ENCODE measurements around the gene NOLC1. TPM values are rescaled to one million over a fixed set of nuclear protein-coding genes. Genes with fewer than 3 reads are reported as not detected.

NOLC1 gene
- 180 to 198 TPM (median 191 TPM) in 5 replicates for total RNA-seq (2022; extraction: Qiagen RNA extraction; ENCODE audit: low read depth)

DNA sequence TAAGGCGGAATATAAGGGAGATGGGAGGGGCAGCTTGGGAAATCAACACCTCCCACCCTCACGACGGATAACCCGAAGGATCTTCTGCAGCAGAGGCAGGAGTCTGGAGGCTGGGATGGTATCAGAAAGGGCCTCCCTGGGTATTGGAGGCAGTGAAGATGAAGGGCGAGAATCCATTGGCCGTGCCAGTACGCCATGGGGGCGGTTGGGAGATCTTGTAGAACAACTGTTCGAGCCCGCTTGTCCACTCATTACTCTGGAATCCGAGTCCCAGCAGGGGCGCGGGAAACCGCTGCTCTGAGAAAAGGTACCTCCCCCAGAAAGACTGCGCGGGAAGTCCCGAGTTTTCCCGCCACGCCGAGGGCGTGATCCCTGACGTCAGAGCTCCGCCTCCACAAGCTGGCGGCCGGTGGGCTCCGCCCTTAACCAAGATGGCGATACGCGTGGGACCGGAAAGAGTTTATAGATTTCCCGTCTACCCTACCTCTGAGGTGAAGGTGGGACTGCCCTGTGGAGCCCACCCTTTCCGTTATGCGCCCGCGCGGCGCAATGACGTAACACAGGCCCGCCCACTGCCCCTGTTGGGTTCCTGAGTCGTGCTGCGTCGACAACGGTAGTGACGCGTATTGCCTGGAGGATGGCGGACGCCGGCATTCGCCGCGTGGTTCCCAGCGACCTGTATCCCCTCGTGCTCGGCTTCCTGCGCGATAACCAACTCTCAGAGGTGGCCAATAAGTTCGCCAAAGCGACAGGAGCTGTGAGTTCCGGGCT lies at the start of gene NOLC1:
Gene NOLC1 (plus strand): TSS at position 616 of the 771 bp plus-strand sequence. CDS start 22 bp downstream, at position 638.

DNA sequence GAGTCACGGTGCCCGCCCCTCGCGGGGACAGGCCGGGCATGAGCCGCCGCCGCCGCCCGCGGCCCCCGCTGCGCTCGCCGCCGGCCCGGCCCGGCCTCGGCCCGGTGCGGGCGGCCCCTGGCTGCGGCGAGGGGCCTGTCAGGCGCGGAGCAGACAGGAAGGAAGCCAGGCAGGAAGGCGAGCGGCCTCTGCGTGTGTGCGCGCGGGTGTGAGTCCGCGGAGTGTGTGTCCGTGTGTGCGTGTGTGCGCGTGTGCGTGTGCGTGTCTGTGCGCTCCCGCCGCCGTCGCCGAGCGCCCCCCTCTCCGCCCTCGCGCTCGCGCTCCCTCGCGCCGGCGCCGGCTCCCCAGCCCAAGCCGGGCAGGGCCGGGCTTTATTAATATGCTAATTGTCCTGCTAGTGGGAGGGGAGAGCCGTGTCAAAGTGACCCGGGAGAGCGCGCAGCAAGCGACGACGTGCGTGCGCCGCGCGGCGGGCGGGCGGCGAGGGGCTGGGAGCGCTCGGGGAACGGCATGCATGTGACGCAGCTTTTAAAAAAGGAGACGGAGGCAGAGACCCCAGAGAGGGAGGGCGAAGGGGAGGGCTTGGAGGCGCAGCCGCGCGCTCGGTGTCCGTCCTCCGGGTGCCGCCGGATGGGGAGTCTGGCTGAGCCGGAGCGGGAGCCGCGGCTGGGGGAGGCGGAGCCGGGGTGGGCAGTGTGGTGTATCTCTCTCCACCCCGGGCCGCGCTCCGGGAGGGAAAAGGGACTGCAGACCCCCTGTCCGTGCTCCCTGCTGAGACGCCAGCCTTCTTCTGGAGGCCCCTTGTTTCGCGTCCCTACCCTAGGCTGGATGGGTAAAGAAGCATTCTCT lies 31.8 kb upstream of the NOLC1 start, which contains the start of gene LDB1:
Gene LDB1 (minus strand): TSS at position 227 of the 849 bp plus-strand sequence. CDS start 258 bp downstream, outside the sequence.

DNA sequence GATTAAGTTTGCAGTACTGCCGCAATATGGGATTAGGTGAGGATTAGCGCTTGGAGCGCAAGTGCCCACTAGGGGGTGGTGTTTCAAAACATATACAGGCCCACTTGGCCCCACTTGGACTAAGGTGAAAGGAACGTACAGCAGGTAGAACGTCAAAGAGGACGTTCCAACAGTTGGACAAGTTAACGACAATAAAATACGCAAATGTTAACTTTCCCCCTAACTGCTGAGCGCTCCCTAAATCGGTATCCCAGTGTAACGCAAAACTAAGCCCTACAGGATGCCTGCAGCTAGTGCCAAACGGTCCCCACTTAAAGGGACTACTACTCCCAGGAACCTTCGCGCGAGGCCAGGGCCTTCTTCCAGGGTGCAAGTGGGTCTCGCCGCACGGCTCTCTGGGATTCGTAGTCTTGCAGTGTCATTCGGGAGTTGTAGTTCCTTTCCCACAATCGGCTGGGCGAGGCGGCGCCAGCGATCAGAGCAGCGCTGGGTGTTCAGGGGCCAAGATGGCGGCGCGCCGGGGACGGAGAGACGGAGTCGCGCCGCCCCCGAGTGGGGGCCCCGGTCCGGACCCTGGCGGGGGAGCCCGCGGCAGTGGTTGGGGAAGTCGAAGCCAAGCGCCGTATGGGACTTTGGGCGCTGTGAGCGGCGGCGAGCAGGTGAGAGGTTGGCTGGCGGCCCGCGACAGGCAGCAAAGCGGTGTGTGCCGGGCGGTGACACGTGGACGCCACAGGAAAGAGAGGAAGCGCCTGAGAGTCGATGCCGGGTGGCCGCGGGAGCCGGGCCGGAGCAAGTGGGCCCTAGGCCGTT lies 19.4 kb upstream of the NOLC1 start, which contains the start of gene PPRC1:
Gene PPRC1 (plus strand): TSS at position 478 of the 810 bp plus-strand sequence. CDS start 29 bp downstream, at position 507.

Other genes starting within 250 kb of the NOLC1 start
- gene ARMH3, start 96.2 kb upstream of the NOLC1 start, total RNA-seq (2022; extraction: Qiagen RNA extraction; ENCODE audit: low read depth) = 11.4 to 12.6 TPM (median 12.1 TPM) in 5 replicates
- gene HPS6, start 87.0 kb upstream of the NOLC1 start, total RNA-seq (2022; extraction: Qiagen RNA extraction; ENCODE audit: low read depth) = 23.6 to 38.2 TPM (median 33.1 TPM) in 5 replicates
- 33.6 to 41.5 TPM (median 39.4 TPM) in 5 replicates for gene LDB1, start 32.0 kb upstream of the NOLC1 start, total RNA-seq (2022; extraction: Qiagen RNA extraction; ENCODE audit: low read depth)
- gene PPRC1, start 19.3 kb upstream of the NOLC1 start, total RNA-seq (2022; extraction: Qiagen RNA extraction; ENCODE audit: low read depth) = 51.5 to 65.6 TPM (median 59.4 TPM) in 5 replicates
- 0.21 to 0.50 TPM (median 0.37 TPM) in 5 replicates for gene ELOVL3, start 73.9 kb downstream of the NOLC1 start, total RNA-seq (2022; extraction: Qiagen RNA extraction; ENCODE audit: low read depth)
- 0.22 to 0.46 TPM (median 0.27 TPM) in 5 replicates for gene PITX3, start 89.1 kb downstream of the NOLC1 start, total RNA-seq (2022; extraction: Qiagen RNA extraction; ENCODE audit: low read depth)
- 23.5 to 28.7 TPM (median 26.8 TPM) in 5 replicates for gene GBF1, start 93.1 kb downstream of the NOLC1 start, total RNA-seq (2022; extraction: Qiagen RNA extraction; ENCODE audit: low read depth)
- gene NFKB2, start 243.3 kb downstream of the NOLC1 start, total RNA-seq (2022; extraction: Qiagen RNA extraction; ENCODE audit: low read depth) = 77.0 to 127 TPM (median 98.1 TPM) in 5 replicates

All from A549 treated with CpdA at 1 μM for 4 hours (cell line).